HepG2 (cell line): ENCODE measurements around the gene RER1. TPM values are rescaled to one million over a fixed set of nuclear protein-coding genes. Genes with fewer than 3 reads are reported as not detected.

Experiments used
- ATF1 ChIP-seq: IDR thresholded peaks from 2 replicates; pipeline ENCODE4 v1.6.1; 2016; ENCODE audit warnings: mild to moderate bottlenecking, control low read depth
- CHD2 ChIP-seq: IDR thresholded peaks from 2 replicates; pipeline ENCODE4 v1.6.1; 2011; ENCODE audit warnings: low read depth, low read length, improper control_type of control experiment
- ELF1 ChIP-seq: sonication (generic); formaldehyde crosslinking; IDR thresholded peaks from 2 replicates; pipeline ENCODE4 v1.4.0; 2020; ENCODE audit warnings: missing genetic modification reagents
- ELF4 ChIP-seq: sonication (generic); formaldehyde crosslinking; IDR thresholded peaks from 2 replicates; pipeline ENCODE4 v1.5.0; 2020; ENCODE audit warnings: missing genetic modification reagents, mild to moderate bottlenecking, moderate library complexity, borderline replicate concordance
- ETS1 ChIP-seq: sonication (generic); formaldehyde crosslinking; IDR thresholded peaks from 2 replicates; pipeline ENCODE4 v1.4.0; 2020; ENCODE audit warnings: missing genetic modification reagents
- HDAC1 ChIP-seq: sonication (generic); formaldehyde crosslinking; IDR thresholded peaks from 2 replicates; pipeline ENCODE4 v1.5.1; 2020; ENCODE audit warnings: mild to moderate bottlenecking, missing genetic modification reagents
- JDP2 ChIP-seq: sonication (generic); formaldehyde crosslinking; IDR thresholded peaks from 2 replicates; pipeline ENCODE4 v1.8.1; 2022; ENCODE audit warnings: missing genetic modification reagents, borderline replicate concordance
- KDM2A ChIP-seq: sonication (generic); formaldehyde crosslinking; IDR thresholded peaks from 2 replicates; pipeline ENCODE4 v1.4.0; 2020; ENCODE audit warnings: low read depth, missing genetic modification reagents, borderline replicate concordance
- NFE2L1 ChIP-seq: sonication (generic); formaldehyde crosslinking; IDR thresholded peaks from 2 replicates; pipeline ENCODE4 v1.4.0; 2020; ENCODE audit warnings: missing genetic modification reagents, mild to moderate bottlenecking, borderline replicate concordance
- NFKB2 ChIP-seq: sonication (generic); formaldehyde crosslinking; IDR thresholded peaks from 2 replicates; pipeline ENCODE4 v1.4.0; 2020; ENCODE audit warnings: missing genetic modification reagents, borderline replicate concordance
- NR3C1 ChIP-seq: sonication (generic); formaldehyde crosslinking; IDR thresholded peaks from 2 replicates; pipeline ENCODE4 v1.4.0; 2020; ENCODE audit warnings: missing genetic modification reagents
- PAX8 ChIP-seq: sonication (generic); formaldehyde crosslinking; IDR thresholded peaks from 2 replicates; pipeline ENCODE4 v1.8.0; 2022; ENCODE audit warnings: mild to moderate bottlenecking, missing genetic modification reagents, borderline replicate concordance
- PCBP2 ChIP-seq: fragments of 200-400 bp; formaldehyde crosslinking; optimal IDR thresholded peaks from 2 replicates; pipeline ENCODE3; 2018; ENCODE audit warnings: low read length, low read depth; ENCODE audit not compliant: poor library complexity, severe bottlenecking
- PLRG1 ChIP-seq: fragments of 450-650 bp; conservative IDR thresholded peaks from 2 replicates; pipeline ENCODE4 v1.6.1; 2016
- TCF7L2 ChIP-seq: IDR thresholded peaks from 2 replicates; pipeline ENCODE4 v1.6.1; 2011; ENCODE audit warnings: mild to moderate bottlenecking, low read depth, low read length, moderate library complexity
- THRA ChIP-seq: sonication (generic); formaldehyde crosslinking; IDR thresholded peaks from 2 replicates; pipeline ENCODE4 v1.4.0; 2020; ENCODE audit warnings: missing genetic modification reagents, borderline replicate concordance
- TRIM22 ChIP-seq: fragments of 450-650 bp; IDR thresholded peaks from 2 replicates; pipeline ENCODE4 v1.6.1; 2017
- ZC3H13 ChIP-seq: sonication (generic); formaldehyde crosslinking; IDR thresholded peaks from 2 replicates; pipeline ENCODE4 v1.8.1; 2023; ENCODE audit warnings: mild to moderate bottlenecking, missing genetic modification reagents, moderate library complexity
- ZNF124 ChIP-seq: sonication (generic); formaldehyde crosslinking; IDR thresholded peaks from 2 replicates; pipeline ENCODE4 v1.4.0; 2020; ENCODE audit warnings: missing genetic modification reagents
- ZNF274 ChIP-seq: sonication (generic); formaldehyde crosslinking; IDR thresholded peaks from 2 replicates; pipeline ENCODE4 v1.5.1; 2020; ENCODE audit warnings: mild to moderate bottlenecking, missing genetic modification reagents
- ZNF275 ChIP-seq: sonication (generic); formaldehyde crosslinking; IDR thresholded peaks from 2 replicates; pipeline ENCODE4 v1.8.0; 2022; ENCODE audit warnings: missing genetic modification reagents, mild to moderate bottlenecking, inconsistent platforms, borderline replicate concordance
- ZNF33B ChIP-seq: sonication (generic); formaldehyde crosslinking; IDR thresholded peaks from 2 replicates; pipeline ENCODE4 v1.5.1; 2020; ENCODE audit warnings: mild to moderate bottlenecking, missing genetic modification reagents
- ZNF558 ChIP-seq: sonication (generic); formaldehyde crosslinking; IDR thresholded peaks from 2 replicates; pipeline ENCODE4 v1.9.0; 2022; ENCODE audit warnings: mild to moderate bottlenecking, missing genetic modification reagents, borderline replicate concordance
- ZSCAN20 ChIP-seq: sonication (generic); formaldehyde crosslinking; IDR thresholded peaks from 2 replicates; pipeline ENCODE4 v1.4.0; 2020; ENCODE audit warnings: missing genetic modification reagents, mild to moderate bottlenecking, borderline replicate concordance
- polyA plus RNA-seq, 8 experiments: library from polyadenylated mRNA; depleted of rRNA in 3 of 8; stranded (reverse) in 7 of 8; unstranded in 1 of 8; fragments of >200 nt; fragmentation: Illumina TruSeq in 4 of 8; extraction: Trizol in 4 of 8; gene quantifications; 2 replicates each; pipeline versions ENCODE4 v1.2.1 to v1.2.3, GENCODE V29; 2011 to 2016; ENCODE audit warnings: low read depth in 4 of 8, missing spikeins in 1 of 8, mixed read lengths in 1 of 8; ENCODE audit not compliant: insufficient read depth in 1 of 8
- total RNA-seq, 5 experiments: library from RNA; depleted of rRNA; stranded (reverse); fragments of >200 nt; fragmentation: Illumina TruSeq; extraction: Trizol; gene quantifications; 2 replicates each; pipeline ENCODE4 v1.2.3, GENCODE V29; 2016; ENCODE audit warnings: low read depth in 1 of 5

The RER1 gene
- total and polyA plus RNA-seq, 2 of the 13 experiments (the other 11 are each of a cell fraction or from before 2014, with no cell fraction given), result 128 to 164 TPM

- TF ChIP-seq HDAC1 (CRISPR knock-in tag) (peak; percentile 80; the same call in 1 of the 2 replicates), NFKB2 (CRISPR knock-in tag) (peak; percentile 93; the same call in 1 of the 2 replicates), ATF1 (CRISPR knock-in tag) (no peak), ELF1 (CRISPR knock-in tag) (no peak), ZNF124 (CRISPR knock-in tag) (peak; percentile 17; the same call in 1 of the 2 replicates), THRA (CRISPR knock-in tag) (peak; percentile 46; the same call in 1 of the 2 replicates), ZC3H13 (CRISPR knock-in tag) (peak; percentile 41), TCF7L2 (no peak), ETS1 (no peak; the same call in 1 of the 2 replicates), ELF4 (CRISPR knock-in tag) (peak; percentile 71; the same call in 1 of the 2 replicates), ZNF274 (CRISPR knock-in tag) (peak; percentile 93), ZNF558 (CRISPR knock-in tag) (peak; percentile 84), NFE2L1 (no peak; the same call in 1 of the 2 replicates), ZSCAN20 (CRISPR knock-in tag) (peak; percentile 77; the same call in 1 of the 2 replicates), ZNF275 (CRISPR knock-in tag) (no peak), PCBP2 (no peak), KDM2A (CRISPR knock-in tag) (0 out of 2 replicates have a peak, but pooled peaks have one; percentile 44), PLRG1 (no peak), JDP2 (no peak; the same call in 1 of the 2 replicates), TRIM22 (no peak), NR3C1 (no peak), PAX8 (CRISPR knock-in tag) (0 out of 2 replicates have a peak, but pooled peaks have one; percentile 16), ZNF33B (CRISPR knock-in tag) (peak; percentile 74), CHD2 (no peak)
Measured at GRCh38 chr1:2412773-2413494, 21.3 kb downstream of the RER1 start (continued).
